H1 (cell line): Measurements from ENCODE around the gene STEAP1B. TPM values are rescaled to one million over a fixed set of nuclear protein-coding genes. Genes with fewer than 3 reads are reported as not detected.

Experiments used
- BRCA1 ChIP-seq: IDR thresholded peaks from 2 replicates; pipeline ENCODE4 v1.6.1; 2012; ENCODE audit warnings: low read depth, low read length, improper control_type of control experiment
- CEBPB ChIP-seq: IDR thresholded peaks from 2 replicates; pipeline ENCODE4 v1.6.1; 2012; ENCODE audit warnings: low read depth, low read length
- CTBP2 ChIP-seq: IDR thresholded peaks from 2 replicates; pipeline ENCODE4 v1.7.0; 2011; ENCODE audit warnings: borderline replicate concordance, mild to moderate bottlenecking, moderate library complexity, mixed read lengths, low read length; ENCODE audit not compliant: insufficient read depth, insufficient read length
- RBBP5 ChIP-seq: IDR thresholded peaks from 2 replicates; pipeline ENCODE4 v1.7.1; 2012; ENCODE audit warnings: low read depth, mild to moderate bottlenecking, inconsistent platforms, low read length, moderate library complexity, borderline replicate concordance
- SRF ChIP-seq: IDR thresholded peaks from 2 replicates; pipeline ENCODE4 v1.6.1; 2011; ENCODE audit warnings: mild to moderate bottlenecking, low read depth, low read length, moderate library complexity
- polyA plus RNA-seq, 7 experiments: library from polyadenylated mRNA; depleted of rRNA in 3 of 7; stranded (reverse) in 5 of 7; unstranded in 2 of 7; fragments of >200 nt in 5 of 7; fragments of 200-250 nt in 2 of 7; gene quantifications; 1 replicate in 5 of 7; 2 replicates in 1 of 7; 4 replicates in 1 of 7; pipeline versions ENCODE4 v1.2.1 to v1.2.3, GENCODE V29; 2011 to 2013; ENCODE audit warnings: missing spikeins in 2 of 7, mixed read lengths in 2 of 7
- total RNA-seq: library from RNA; stranded (reverse); fragmentation: NEBNext Ultra II Directional; extraction: Animal tissue kit (Norgen Biotek cat#: 25700); gene quantifications from 2 replicates; pipeline ENCODE4 v1.2.1, GENCODE V29; 2021
- TF ChIP-seq, protein P1 (sequence below): IDR thresholded peaks from 2 replicates; pipeline ENCODE4 v1.6.1; 2011; ENCODE audit warnings: low read length, improper control_type of control experiment

The STEAP1B gene
- total and polyA plus RNA-seq, 2 of the 8 experiments (the other 6 are each of a cell fraction or from before 2014, with no cell fraction given): 5.4 to 8.7 TPM

DNA sequence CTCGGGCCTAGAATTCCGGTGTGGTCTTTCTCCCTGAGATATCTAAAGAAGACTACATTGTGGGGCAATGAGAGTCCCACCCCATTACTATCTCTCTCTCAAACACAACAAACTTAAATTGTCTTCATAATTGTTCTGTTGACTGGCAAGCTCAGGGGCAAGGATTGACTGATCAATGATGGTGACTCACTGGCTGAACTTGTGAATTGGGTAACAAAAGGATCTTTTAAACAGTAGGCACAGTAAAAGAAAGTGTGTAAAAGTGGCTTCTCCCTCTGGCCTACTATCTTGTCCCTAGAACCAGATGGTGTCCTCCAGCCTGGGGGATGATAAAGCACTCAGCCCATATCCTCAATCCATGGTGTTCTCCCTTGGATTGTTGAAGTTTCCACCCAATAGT, 80.0 kb downstream of the STEAP1B start (continued):
- no peak for TF ChIP-seq RBBP5
- TF ChIP-seq CTBP2: no peak
- no peak for TF ChIP-seq BRCA1
- no peak for TF ChIP-seq SRF
- no peak for TF ChIP-seq CEBPB
- TF ChIP-seq, protein P1, sequence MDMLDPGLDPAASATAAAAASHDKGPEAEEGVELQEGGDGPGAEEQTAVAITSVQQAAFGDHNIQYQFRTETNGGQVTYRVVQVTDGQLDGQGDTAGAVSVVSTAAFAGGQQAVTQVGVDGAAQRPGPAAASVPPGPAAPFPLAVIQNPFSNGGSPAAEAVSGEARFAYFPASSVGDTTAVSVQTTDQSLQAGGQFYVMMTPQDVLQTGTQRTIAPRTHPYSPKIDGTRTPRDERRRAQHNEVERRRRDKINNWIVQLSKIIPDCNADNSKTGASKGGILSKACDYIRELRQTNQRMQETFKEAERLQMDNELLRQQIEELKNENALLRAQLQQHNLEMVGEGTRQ: no peak
